Measurements from ENCODE around the gene SDC4.

Gene SDC4

GRCh38 chr20:45317826-45318225, 30.4 kb downstream of the SDC4 start:
- DNase-seq = no peak

GRCh38 chr20:45316150-45317080, 31.8 kb downstream of the SDC4 start:
- DNase-seq = no peak

- DNase-seq = no peak
These were observed 32.6 kb downstream of the SDC4 start for GRCh38 chr20:45315672-45316071.

- no peak for DNase-seq
These were observed 34.3 kb downstream of the SDC4 start for GRCh38 chr20:45313943-45314342.

- no peak for DNase-seq
These were observed 35.0 kb downstream of the SDC4 start for GRCh38 chr20:45313065-45313695.

- no peak for DNase-seq
These were observed 36.0 kb downstream of the SDC4 start for GRCh38 chr20:45312241-45312640.

GRCh38 chr20:45311589-45312211, 36.5 kb downstream of the SDC4 start:
- peak; percentile 14 for DNase-seq

- DNase-seq = no peak
These were observed 39.1 kb downstream of the SDC4 start for GRCh38 chr20:45309075-45309474.

GRCh38 chr20:45308117-45308778, 40.0 kb downstream of the SDC4 start, which contains the start of gene MATN4:
Gene MATN4 (minus strand): TSS chr20:45308299. CDS start chr20:45305582, 2,717 bp downstream.
- DNase-seq = peak; percentile 31

- DNase-seq = no peak
These were observed 41.1 kb downstream of the SDC4 start for GRCh38 chr20:45307076-45307640.

GRCh38 chr20:45306431-45306982, 41.7 kb downstream of the SDC4 start, which contains the start of gene RBPJL:
Gene RBPJL (plus strand): TSS chr20:45306840. CDS start chr20:45306923, 83 bp downstream.
- DNase-seq = no peak

GRCh38 chr20:45305262-45305661, 43.0 kb downstream of the SDC4 start:
- DNase-seq = no peak

GRCh38 chr20:45304464-45304999, 43.7 kb downstream of the SDC4 start:
- no peak for DNase-seq

- no peak for DNase-seq
These were observed 44.4 kb downstream of the SDC4 start for GRCh38 chr20:45303586-45304463.

GRCh38 chr20:45301824-45302271, 46.4 kb downstream of the SDC4 start:
- DNase-seq = no peak

- DNase-seq = no peak
These were observed 47.3 kb downstream of the SDC4 start for GRCh38 chr20:45300961-45301360.

GRCh38 chr20:45299786-45300185, 48.4 kb downstream of the SDC4 start:
- DNase-seq = no peak

GRCh38 chr20:45297786-45298497, 50.3 kb downstream of the SDC4 start:
- no peak for DNase-seq

GRCh38 chr20:45294659-45295058, 53.6 kb downstream of the SDC4 start:
- DNase-seq = no peak

GRCh38 chr20:45294003-45294368, 54.2 kb downstream of the SDC4 start:
- no peak for DNase-seq

Data from NCI-H1092 treated with DMSO at 0.1 percent for 48 hours (cell line).